PFSK-1 (cell line): ENCODE data around the gene PSMB9.

ENCODE experiments used
- FOXP2 ChIP-seq: optimal IDR thresholded peaks from 2 replicates; pipeline ENCODE3; 2011; ENCODE audit warnings: borderline replicate concordance, control low read depth, inconsistent platforms; ENCODE audit not compliant: insufficient read depth; ENCODE audit errors: extremely low read length, extremely low read depth
- POLR2AphosphoS5 ChIP-seq: IDR thresholded peaks from 2 replicates; pipeline ENCODE4 v1.6.1; 2012; ENCODE audit warnings: low read depth, mild to moderate bottlenecking, control low read depth, low read length, moderate library complexity
- SIN3A ChIP-seq: IDR thresholded peaks from 2 replicates; pipeline ENCODE4 v1.6.1; 2012; ENCODE audit warnings: mild to moderate bottlenecking, low read length, moderate library complexity, borderline replicate concordance; ENCODE audit not compliant: insufficient read depth
- TAF1 ChIP-seq: IDR thresholded peaks from 2 replicates; pipeline ENCODE4 v1.6.1; 2012; ENCODE audit warnings: low read length, control low read depth, borderline replicate concordance; ENCODE audit not compliant: insufficient read depth
- TF ChIP-seq, protein P1 (sequence below), 2 experiments: IDR thresholded peaks; 2 replicates each; pipeline versions ENCODE4 v1.6.1 to v1.8.0; 2011 to 2012; ENCODE audit warnings: low read depth in 2 of 2, low read length in 2 of 2, control low read depth in 1 of 2, inconsistent platforms in 1 of 2, mild to moderate bottlenecking in 1 of 2, moderate library complexity in 1 of 2; ENCODE audit not compliant: insufficient read depth in 1 of 2

Gene PSMB9

DNA sequence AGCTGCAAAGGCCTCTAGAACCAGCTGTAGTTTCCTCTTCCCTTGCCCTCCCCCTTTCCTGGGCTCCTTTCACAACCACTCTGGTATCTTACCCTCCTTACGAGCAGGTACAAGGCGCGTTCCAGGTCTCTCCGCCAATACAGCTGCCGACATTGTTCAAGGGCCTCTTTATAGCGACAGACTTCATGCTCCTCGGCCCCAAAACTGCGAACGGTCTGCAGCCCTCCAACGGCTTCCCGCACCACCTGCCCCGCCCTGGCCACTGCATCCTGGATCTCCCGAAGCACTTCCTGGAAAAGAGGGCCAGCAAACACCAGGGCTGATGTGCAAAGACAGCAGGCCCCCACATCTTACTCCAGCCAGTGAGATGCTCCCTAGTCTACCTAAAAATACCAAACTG lies 21.5 kb upstream of the PSMB9 start:
- TF ChIP-seq TAF1 (no peak), FOXP2 (no peak), SIN3A (no peak), POLR2AphosphoS5 (no peak)
- TF ChIP-seq, protein P1, sequence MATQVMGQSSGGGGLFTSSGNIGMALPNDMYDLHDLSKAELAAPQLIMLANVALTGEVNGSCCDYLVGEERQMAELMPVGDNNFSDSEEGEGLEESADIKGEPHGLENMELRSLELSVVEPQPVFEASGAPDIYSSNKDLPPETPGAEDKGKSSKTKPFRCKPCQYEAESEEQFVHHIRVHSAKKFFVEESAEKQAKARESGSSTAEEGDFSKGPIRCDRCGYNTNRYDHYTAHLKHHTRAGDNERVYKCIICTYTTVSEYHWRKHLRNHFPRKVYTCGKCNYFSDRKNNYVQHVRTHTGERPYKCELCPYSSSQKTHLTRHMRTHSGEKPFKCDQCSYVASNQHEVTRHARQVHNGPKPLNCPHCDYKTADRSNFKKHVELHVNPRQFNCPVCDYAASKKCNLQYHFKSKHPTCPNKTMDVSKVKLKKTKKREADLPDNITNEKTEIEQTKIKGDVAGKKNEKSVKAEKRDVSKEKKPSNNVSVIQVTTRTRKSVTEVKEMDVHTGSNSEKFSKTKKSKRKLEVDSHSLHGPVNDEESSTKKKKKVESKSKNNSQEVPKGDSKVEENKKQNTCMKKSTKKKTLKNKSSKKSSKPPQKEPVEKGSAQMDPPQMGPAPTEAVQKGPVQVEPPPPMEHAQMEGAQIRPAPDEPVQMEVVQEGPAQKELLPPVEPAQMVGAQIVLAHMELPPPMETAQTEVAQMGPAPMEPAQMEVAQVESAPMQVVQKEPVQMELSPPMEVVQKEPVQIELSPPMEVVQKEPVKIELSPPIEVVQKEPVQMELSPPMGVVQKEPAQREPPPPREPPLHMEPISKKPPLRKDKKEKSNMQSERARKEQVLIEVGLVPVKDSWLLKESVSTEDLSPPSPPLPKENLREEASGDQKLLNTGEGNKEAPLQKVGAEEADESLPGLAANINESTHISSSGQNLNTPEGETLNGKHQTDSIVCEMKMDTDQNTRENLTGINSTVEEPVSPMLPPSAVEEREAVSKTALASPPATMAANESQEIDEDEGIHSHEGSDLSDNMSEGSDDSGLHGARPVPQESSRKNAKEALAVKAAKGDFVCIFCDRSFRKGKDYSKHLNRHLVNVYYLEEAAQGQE (IDR thresholded peaks at IDR 0.05; ENCODE audit: insufficient read depth in 1 of 2, low read depth in 2 of 2, low read length in 2 of 2) = no peak

DNA sequence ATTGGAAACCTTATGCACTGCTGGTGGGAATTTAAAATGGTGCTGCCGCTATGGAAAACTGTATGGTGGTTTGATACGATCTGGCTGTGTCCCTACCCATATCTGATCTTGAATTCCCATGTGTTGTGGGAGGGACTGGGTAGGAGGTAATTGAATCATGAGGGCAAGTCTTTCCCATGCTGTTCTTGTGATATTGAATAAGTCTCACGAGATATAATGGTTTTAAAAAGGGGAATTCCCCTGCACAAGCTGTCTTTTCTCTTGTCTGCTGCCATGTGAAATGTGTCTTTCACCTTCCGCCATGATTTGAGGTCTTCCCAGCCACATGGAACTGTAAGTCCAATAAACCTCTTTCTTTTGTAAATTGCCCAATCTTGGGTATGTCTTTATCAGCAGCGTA lies 20.3 kb upstream of the PSMB9 start:
- TF ChIP-seq POLR2AphosphoS5 (no peak), SIN3A (no peak), TAF1 (no peak), FOXP2 (no peak)
- TF ChIP-seq, protein P1 (IDR thresholded peaks at IDR 0.05; ENCODE audit: insufficient read depth in 1 of 2, low read depth in 2 of 2, low read length in 2 of 2) = no peak

DNA sequence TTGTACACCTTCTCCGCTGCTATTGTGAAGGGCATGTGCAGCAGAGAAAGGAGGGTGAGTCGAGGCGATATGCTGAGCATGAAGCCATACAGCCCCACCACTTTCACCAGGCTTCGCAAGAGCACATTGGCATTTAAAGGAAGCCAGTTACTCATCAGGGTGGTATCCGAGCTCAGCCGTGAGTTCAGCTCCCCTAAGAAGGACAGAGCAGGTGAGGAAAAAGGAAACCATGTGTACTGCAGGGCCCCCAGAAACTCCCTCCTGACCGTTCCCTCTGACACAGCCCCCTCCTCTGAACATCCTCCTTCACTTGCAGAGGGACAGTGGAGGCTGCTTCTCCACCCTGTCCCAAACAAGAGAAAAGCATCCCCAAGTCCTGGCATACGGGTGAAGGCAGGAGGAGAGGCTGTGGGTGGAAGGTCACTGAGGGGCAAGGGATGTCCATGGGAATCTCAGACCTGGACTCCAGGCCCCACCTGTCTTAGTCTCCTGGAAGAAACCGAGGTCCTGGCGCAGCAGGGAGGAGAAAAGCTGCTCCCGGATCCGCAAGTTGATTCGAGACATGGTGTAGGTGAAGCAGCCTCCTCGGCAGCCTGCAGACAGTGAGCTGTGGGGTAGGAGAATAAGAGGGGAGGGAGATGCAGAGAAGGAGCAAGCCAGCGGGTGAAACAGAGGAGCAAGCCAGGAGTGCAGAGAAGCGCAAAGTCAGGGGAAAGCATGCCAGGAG lies 18.7 kb upstream of the PSMB9 start:
- TF ChIP-seq, protein P1 (IDR thresholded peaks at IDR 0.05; ENCODE audit: insufficient read depth in 1 of 2, low read depth in 2 of 2, low read length in 2 of 2) = no peak
- no peak for TF ChIP-seq TAF1
- TF ChIP-seq POLR2AphosphoS5 = no peak
- no peak for TF ChIP-seq SIN3A
- no peak for TF ChIP-seq FOXP2

DNA sequence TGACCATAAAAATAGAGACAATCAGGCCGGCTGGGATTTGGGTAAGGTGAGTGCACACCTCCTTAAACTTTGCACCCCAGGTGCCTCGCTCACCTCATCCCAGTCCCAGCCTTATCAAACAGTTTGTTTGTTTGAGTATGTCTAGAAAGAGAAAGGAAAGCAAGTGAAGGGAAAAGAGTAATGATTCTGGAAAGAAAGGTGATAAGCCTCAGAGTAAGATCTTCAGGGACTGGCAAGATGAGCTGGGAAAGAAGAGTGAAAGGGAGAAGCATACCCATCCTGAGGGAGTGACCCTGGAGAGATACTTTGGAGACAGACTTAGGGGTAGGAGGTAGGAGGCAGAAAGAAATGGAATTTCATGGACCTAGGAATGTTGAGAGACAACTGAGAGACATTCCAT lies 17.1 kb upstream of the PSMB9 start:
- TF ChIP-seq FOXP2 (no peak), POLR2AphosphoS5 (no peak), SIN3A (no peak), TAF1 (no peak)
- TF ChIP-seq, protein P1 (IDR thresholded peaks at IDR 0.05; ENCODE audit: insufficient read depth in 1 of 2, low read depth in 2 of 2, low read length in 2 of 2) = no peak

DNA sequence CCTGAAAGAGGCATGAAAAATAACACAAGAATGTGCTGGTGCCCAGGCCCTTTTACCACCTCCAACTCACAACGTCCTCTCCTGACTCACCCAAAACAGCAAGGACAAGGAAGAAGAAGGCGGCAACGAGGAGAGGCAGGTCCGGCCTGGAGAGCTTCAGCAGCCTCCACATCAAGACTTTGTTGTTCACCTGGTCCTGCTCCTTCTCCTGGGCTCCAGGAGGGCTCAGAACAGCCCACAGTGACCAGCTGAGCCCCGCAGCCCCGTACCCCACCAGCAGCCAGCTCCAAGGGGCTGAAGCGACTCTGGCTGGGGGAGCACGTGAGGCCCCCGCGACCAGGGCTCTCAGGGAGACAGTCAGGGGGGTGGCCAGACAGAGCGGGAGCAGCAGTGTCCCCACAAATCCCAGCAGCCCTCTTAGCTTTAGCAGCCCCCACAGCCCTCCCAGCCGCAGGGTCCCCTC lies 16.3 kb upstream of the PSMB9 start:
- no peak for TF ChIP-seq POLR2AphosphoS5
- TF ChIP-seq SIN3A = no peak
- TF ChIP-seq, protein P1 (IDR thresholded peaks at IDR 0.05; ENCODE audit: insufficient read depth in 1 of 2, low read depth in 2 of 2, low read length in 2 of 2) = no peak
- no peak for TF ChIP-seq FOXP2
- TF ChIP-seq TAF1 = no peak
